ENCODE measurements around the gene SRSF2. TPM values are rescaled to one million over a fixed set of nuclear protein-coding genes. Genes with fewer than 3 reads are reported as not detected.
"Not testable (repeated sequence)": the region's sequence is repeated elsewhere in the genome, so short reads cannot be mapped to it uniquely, and the experiment has no call there.

SRSF2 gene
- total RNA-seq, 1 donor from 2014 or later, result 121 TPM

DNA sequence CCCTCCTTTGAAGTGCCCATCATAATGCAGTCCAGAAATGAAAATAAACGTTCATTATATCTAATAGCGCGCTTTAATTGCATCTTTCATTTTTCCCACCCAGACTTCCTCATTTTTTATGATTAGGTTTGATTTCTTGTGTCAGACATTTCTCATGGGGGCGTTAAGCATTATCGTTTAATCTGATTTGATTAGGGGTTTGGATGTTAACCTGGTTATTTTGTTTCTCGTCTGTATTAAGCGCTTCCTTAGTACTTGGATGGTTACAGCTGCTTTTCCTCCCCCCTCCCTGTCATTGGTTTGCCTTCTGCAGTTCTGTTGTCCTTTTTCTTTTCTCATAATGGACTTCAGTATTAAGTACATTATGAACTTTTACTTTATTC, 1.3 kb upstream of the SRSF2 start:
- no peak for DNase-seq (ENCODE audit: low read depth)

DNA sequence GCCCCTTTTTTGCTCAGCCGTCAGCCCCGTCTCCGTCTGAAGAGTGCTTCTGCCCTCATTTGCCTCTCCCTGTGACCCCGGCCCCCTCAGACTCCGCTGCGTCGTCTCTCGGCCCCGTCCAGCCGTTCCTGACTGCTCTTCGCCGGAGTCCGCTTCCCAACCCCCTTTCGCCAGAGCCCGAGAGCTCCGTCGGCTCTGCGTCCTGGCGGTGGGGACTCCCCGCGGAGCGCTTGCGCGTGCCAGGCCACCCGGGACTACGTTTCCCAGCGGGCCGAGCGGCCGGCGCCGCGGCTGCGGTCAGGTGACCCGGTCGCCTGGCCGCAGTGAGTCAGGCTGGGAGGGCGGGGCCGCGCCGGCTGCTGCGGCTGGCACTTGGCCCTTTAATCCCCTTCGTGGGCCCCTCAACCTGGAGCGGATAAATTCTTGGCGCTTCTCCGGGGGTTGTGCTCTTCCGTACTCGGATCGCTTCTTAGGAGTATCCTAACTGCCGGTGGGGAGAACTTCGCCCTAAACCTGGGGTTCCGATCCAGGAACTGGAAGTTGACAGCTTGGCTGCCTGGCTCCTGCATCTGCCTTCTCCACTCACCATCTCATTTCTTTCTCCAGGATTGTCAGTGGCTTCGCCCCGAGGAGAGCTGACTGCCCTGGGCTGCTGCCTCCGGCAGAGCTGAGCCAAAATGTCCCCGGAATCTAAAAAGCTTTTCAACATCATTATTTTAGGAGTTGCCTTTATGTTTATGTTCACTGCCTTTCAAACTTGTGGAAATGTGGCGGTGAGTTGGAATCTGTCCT, 741 bp upstream of the SRSF2 start, which contains the start of gene MFSD11:
Gene MFSD11 (plus strand): TSS at position 444 of the 792 bp plus-strand sequence. CDS start 234 bp downstream, at position 678.
- peak; percentile 80 for DNase-seq (ENCODE audit: low read depth)

DNA sequence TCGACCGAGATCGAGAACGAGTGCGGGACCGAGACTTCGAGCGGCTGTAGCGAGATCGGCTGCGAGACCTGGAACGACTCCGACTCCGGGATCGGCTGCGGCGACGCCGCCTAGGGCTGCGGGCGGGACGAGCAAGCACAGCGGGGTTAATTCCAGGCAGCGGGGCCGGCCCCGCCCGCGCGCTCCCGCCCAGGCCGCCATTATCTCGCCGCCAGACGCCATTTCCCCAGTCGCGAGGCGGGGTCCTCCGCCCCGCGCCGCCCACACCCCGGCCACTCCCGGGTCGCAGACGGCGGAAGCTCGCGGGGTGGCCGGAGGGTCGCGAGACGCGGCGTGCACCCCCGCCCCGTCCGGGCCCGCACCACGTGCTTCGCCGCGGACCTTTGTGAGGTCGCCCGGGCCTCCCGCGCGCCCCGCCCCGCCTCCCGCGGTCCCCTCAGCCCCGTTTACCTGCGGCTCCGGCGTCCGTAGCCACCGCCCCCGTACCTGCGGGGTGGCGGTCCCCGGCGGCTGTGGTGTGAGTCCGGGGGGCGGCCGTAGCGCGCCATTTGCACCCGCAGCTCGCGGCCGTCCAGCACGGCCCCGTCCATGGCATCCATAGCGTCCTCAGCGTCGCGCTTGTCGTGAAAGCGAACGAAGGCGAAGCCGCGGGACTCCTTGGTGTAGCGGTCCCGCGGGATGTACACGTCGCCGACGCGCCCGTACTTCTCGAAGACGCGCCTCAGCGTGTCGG, 616 bp downstream of the SRSF2 start:
- no peak for DNase-seq (ENCODE audit: low read depth)

DNA sequence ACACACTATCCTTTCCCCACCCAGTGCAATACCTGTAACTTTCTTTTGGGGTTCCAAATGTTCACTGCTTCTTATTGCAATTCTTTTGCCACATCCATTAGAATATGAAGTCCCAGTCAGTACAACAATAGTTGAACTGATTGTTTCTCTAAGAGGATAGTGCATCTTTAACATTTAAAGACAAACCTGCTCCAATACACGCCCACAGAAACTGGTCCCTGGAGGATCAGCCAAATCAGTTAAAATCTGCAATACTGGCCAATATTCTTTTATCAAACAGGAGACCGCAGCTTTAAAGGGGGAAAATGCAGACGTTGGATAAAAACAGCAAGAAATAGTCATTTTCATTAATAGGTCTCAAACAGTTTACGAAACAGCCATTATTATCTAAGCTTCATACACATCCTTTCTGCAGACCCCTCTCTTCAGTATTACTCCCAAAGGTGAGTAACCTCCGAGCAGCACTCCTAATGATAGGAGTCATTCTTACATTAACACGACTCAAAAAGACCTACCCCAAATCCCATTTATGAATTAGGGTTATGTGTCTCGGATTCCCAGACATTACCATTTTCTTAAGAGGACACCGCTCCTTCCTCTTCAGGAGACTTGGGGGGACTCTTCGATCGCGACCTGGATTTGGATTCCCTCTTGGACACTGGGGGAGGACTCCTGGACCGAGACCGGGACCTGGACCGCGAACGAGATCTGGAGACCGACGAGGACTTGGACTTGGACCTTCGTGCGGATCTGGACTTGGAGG, 1.4 kb downstream of the SRSF2 start:
- no peak for DNase-seq (ENCODE audit: low read depth)

DNA sequence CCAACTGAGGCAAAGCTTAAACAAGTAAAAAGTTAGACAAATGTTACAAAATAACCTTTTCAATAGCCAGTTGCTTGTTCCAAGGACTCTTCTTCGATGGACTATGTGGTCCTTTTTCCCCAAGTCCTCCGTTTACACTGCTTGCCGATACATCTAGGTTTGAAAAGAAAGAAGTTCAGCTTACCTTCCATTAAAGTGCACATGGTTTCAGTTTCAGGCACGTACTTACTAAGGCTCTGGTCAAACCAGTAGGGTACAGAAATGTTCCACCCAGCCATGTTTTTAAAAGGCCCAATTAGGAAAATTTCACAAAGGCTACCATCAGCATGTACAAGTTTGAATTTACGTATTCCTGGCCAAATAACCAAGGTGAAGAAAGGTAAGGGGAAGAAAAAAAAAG, 2.1 kb downstream of the SRSF2 start:
- DNase-seq (ENCODE audit: low read depth), result peak; percentile 52

DNA sequence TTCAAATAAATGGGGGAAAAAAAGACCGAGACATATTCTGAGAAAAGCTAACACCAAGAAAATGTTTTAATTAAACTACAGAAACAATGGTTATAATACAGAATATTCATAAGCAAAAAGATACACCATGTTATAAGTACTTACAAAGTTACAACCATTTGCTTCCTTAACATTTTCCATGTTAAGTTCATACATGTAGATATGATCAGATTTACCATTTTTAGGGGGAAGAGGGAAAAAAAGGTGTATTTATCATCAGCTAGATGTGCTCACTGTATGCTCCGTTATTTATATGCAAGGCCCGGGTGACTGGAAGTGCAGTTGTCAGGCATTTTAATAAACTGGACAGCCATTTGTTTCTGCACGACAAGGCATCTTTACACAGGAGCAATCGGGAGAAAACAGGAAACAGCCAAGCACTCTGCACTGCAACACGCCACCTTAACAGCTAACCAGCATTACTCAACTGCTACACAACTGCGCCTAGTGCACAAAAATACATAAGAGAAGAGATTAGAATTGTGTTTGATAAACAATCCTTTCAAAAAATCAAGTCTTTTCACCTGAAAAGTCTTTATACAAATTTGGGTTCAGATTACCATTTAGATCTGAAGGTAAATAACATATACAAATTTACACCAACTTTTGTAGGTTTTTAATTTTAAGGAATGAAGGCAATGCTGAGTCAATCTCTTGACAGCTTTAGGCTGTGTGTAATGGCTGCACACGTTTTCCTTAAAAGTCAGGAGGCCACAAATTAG, 2.9 kb downstream of the SRSF2 start:
- peak; percentile 42 for DNase-seq (ENCODE audit: low read depth)

DNA sequence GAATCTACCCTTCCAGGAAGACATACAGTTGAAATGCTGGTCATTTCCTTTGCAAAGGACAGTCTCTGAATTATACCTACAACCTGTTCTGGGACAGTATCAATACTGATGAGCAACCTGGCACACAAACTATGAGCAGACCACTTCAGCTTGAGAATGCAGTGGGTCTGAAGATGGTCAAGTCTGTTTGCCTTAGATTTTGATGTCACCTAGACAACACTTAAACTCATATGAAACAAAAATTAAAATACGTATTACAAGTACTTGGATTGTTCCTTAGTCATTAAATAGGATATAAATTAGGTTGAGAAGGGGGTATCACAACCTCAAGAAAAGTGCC, 3.5 kb downstream of the SRSF2 start:
- DNase-seq (ENCODE audit: low read depth), result no peak

DNA sequence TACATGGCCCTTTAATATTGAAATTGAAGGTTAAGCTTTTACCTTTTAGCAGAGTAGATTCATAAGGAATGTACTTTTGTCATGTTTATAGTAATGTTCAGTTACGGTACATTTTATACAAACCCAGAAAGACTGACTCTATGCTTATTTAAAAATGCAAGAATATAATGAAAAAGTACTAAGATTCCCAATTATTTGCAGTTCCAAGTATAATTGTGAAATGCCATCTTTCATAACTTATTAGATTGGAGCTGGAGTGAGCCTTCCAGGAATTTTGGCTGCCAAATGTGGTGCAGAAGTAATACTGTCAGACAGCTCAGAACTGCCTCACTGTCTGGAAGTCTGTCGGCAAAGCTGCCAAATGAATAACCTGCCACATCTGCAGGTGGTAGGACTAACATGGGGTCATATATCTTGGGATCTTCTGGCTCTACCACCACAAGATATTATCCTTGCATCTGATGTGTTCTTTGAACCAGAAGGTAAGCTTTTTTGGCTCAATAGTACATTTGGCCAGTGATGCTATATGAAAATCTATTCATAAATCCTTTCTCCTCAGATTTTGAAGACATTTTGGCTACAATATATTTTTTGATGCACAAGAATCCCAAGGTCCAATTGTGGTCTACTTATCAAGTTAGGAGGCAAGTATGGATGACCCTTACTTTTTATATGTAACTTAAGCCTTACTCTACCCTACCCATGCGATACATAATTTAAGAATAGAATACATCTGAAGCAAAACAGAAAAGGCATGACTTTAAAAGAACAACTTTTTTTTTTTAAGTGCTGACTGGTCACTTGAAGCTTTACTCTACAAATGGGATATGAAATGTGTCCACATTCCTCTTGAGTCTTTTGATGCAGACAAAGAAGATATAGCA, 4.2 kb downstream of the SRSF2 start:
- no peak for DNase-seq (ENCODE audit: low read depth)

DNA sequence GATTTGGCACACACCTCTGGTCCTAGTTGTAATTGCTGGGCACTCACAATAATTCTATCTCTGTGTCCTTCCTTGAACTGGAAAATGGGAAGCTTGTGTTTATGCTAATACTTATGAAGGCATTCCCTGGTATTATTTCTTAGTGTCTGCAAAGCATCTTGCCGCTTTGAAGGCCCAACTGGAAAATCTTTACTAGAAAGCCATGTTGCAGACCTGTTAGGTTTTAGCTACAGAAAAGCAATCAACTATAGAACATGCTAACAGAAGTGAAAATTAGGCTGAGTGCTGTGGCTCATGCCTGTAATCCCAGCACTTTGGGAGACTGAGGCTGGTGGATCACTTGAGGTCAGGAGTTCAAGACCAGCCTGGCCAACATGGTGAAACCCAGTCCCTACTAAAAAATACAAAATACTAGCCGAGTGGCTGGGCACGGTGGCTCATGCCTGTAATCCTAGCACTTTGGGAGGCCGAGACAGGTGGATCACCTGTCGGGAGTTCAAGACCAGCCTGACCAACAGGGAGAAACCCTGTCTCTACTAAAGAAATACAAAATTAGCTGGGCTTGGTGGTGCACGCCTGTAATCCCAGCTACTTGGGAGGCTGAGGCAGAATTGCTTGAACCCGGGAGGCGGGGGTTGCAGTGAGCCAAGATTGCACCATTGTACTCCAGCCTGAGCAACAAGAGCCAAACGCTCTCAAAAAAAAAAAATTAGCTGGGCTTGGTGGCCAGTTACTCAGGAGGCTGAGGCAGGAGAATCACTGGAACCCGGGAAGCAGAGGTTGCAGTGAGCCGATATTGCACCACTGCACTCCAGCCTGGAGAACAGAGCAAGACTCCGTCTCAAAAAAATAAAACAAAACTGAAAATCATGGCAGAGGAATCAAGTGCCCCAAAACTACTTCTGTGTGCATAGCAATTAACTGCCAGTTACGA, 5.1 kb downstream of the SRSF2 start:
- not testable (repeated sequence) for DNase-seq (ENCODE audit: low read depth)

DNA sequence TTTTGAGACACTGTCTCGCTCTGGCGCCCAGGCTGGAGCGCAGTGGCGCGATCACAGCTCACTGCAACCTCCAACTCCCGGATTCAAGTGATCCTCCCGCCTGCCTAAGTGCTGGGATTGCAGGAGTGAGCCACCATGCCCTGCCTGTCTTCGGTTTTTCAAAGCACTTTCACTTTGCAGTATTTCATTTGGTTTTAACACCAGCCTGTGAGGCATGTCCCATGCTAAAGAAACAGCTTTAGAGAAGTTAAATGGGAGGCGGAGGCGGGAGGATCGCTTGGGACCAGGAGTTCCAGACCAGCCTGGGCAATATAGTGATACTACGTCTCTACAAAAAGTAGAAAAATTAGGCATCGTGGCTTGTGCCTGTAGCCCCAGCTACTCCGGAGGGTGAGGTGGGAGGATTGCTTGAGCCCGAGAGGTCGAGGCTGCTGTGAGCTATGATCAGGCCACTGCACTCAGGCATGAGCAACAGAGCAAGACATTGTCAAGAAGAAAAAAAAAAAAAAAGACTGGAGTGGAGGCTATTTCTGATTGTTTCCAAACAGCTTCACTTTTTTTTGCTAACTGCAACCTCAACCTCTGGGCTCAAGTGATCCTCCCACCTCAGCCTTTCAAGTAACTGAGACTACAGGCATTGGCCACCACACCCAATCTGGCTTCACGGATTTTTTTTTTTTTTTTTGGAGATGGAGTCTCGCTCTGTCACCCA, 9.2 kb downstream of the SRSF2 start:
- peak; percentile 71 for DNase-seq (ENCODE audit: low read depth)

DNA sequence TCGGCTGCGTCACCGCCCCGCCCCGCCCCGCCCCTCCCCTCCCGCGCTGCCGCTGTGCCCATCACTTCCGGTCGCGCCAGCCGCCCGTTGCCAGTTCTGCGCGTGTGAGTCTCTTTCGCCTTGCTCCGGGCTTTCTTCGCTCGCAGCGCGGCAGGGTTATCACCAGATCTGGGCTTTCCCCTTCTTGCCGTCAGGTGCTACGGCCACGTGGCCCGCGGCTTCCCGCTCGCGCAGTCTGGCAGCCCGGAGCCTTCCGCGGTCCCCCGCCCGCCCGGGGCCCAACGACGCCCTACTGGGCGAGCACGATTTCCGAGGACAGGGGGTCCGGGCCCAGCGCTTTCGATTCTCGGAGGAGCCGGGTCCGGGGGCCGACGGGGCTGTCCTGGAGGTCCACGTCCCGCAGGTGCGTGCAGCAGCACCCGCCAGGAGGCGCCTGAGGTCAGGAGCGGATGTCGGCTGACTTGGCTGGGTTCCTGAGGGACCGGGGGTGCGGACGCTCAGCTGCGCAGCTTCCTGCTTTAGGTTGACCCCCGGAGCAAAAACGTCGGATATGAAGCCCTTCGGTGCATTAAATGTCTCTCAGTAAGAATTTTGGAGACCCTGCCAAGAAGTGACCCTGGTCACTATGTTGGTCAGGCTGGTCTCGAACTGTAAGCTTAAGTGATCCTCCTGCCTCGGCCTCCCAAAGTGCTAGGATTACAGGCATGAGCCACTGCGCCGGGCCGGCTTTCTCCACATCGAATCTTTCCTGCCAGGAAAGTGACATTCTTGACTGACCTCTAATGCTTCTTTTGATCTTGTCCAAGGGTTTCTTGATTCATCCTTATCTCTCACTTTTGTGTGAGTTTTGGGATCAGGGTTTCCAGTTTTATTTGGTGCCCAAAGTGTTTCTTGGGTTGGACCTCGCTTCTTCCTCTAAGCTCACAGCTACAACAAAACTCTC, 10.1 kb downstream of the SRSF2 start, which contains the start of gene METTL23:
Gene METTL23 (plus strand): TSS at position 64 of the 943 bp plus-strand sequence. CDS start 2,872 bp downstream, outside the sequence.
- DNase-seq (ENCODE audit: low read depth), result peak; percentile 37

DNA sequence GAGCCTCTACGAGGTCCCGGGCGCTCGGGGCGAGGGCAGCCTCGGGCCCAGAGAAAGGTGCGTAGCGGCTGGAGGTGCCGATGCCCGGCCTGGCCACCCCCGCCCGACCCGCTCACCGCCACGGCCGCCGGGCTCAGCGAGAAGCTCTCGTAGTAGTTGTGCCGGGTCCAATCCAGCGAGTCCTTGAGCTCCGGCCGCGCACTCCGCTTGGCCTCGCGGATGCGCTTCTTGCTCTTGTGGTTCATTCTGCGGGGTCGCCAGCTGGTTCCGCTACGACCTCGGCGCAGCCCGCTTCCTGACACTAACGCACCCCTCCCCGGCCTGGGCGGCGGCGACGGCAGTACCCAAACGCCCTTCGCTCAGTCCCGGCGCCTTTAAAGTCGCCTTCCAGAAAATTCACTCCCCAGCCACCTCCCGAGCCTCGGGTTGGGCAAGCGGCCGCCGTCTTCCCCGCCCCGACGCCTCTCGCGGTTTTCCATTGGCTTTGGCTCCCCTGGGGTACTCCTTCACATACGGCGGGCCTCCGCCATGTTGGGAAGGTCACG, 10.8 kb downstream of the SRSF2 start, which contains the start of gene JMJD6:
Gene JMJD6 (minus strand): TSS at position 376 of the 545 bp plus-strand sequence. CDS start 131 bp downstream, at position 245.
- DNase-seq (ENCODE audit: low read depth), result peak; percentile 87

DNA sequence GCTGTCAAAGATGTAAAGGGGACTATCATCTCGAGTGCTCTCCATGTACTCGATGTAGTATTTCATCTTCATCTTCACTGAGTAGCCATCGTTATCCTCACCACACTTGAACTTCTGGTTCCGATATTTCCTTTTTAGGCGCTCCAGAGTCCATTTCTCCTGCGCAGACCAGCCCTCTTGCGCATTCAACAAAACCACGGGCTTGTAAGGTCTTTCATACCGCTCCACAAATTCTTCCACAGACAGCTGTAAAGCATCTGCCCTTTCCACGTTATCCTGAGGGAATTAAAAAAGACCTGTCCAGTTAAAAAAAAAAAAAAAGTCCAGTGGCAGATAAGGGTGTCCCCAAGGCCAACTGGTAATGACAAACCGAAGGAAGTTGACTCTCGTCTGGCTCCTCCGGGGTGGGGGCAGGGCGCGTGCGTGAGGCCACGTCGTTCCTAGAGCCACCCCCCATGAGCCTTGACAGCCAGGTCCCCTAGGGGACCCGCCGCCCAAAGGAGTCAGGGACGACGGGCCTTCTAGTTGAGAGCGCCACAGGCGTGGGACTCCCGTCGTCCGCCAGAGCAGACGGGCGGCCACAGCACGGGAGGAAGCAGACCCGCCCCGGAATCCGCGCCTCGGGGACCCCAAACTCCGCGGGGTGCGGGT, 11.4 kb downstream of the SRSF2 start:
- DNase-seq (ENCODE audit: low read depth), result no peak

DNA sequence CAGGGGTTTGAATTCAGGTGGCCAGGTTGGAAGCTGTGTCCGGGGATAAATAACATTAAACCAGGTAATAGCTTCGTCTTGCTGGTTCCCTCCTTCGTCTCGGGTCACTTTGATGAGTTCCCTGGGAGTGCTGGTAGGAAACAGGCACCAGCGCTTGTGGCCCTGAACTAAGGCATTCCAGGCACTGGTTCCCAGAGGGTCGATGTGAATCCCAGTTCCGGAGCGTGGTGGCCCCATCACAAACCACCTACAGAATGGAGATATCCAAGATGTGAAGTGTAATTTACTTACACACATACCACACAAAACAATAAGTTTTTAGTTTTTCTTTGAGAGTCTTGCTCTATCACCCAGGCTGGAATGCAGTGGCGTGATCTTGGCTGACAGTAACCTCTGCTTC, 13.3 kb downstream of the SRSF2 start:
- DNase-seq (ENCODE audit: low read depth), result no peak

DNA sequence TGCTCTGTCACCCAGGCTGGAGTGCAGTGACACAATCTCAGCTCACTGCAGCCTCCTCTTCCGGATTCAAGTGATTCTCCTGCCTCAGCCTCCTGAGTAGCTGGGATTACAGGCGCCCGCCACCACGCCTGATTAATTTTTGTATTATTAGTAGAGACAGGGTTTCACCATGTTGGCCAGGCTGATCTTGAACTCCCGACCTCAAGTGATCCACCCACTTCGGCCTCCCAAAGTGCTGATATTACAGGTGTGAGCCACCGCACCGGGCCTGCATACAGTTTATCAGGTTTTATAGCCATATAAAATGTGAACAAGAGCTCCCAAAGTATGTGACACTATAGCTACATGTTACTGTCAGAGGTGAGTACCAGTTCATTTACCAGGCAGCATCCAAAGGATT, 14.2 kb downstream of the SRSF2 start:
- DNase-seq (ENCODE audit: low read depth), result not testable (repeated sequence)

DNA sequence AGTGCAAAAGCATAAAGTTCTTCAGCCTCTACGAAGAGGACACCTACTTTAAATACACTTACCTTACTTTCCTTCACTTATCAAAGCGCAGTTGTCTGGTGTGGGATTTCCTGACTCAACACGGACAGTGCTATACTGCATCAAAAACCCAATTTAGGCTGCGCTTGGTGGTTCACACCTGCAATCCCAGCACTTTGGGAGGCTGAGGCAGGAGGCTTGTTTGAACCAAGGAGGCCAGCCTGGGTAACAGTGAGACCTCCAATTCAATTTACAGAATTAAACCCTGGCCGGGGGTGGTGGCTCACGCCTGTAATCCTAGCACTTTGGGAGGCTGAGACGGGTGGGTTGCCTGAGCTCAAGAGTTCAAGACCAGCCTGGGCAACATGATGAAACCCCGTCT, 14.9 kb downstream of the SRSF2 start:
- DNase-seq (ENCODE audit: low read depth), result no peak

DNA sequence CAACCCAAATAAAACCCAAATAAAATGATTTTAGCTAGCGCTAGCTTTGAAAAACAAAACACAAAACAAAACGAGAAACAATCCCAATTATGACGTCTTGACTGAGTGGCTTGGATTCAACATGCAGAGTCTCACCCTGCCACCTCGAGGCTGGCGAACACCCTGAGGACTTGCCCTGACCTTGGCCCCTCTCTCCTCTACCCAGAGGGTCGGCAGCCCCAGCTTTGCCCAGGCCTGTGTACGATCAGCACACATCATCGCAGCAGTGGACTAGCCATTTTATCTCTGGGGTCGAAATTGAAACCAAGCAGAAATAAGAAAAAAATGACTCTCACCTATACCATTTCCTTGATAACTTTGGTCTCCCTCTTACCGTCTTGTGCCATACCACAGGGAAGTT, 15.7 kb downstream of the SRSF2 start:
- DNase-seq (ENCODE audit: low read depth), result no peak

Data from renal cortical epithelial cell (primary cell).